HEK293 (cell line): ENCODE measurements around the gene TMEM181.
A peak's percentile ranks its signal among the peaks of the same experiment; 100 is the strongest.

Experiments used
- CTCF ChIA-PET: fragments of 350-600 bp; formaldehyde crosslinking; extraction: SDS; loops from one replicate; lab custom pipeline; 2021; ENCODE audit warnings: antibody characterized with exemption; lab: Yijun Ruan, JAX
- POLR2A ChIA-PET: fragments of 300-600 bp; formaldehyde crosslinking; extraction: SDS; loops from one replicate; lab custom pipeline; 2020; ENCODE audit warnings: antibody characterized with exemption, inconsistent platforms; lab: Yijun Ruan, JAX
- H3K27ac ChIP-seq: fragments of 200-500 bp; sonication (Bioruptor generic); 2 replicates; pipeline ENCODE4 v1.5.1; 2014; ENCODE audit warnings: low read depth, low read length, control low read depth, inconsistent platforms; ENCODE audit errors: extremely low read depth
- H3K36me3 ChIP-seq, 2 experiments: fragments of 200-500 bp in 1 of 2; sonication (Bioruptor generic) in 1 of 2; 1 replicate in 1 of 2; 2 replicates in 1 of 2; pipeline ENCODE4 v1.5.1; 2014 to 2017; ENCODE audit warnings: inconsistent platforms in 2 of 2, low read length in 2 of 2; ENCODE audit not compliant: control insufficient read depth in 2 of 2, insufficient read depth in 1 of 2
- H3K4me1 ChIP-seq: fragments of 200-500 bp; sonication (Bioruptor generic); 2 replicates; pipeline ENCODE4 v1.5.1; 2014; ENCODE audit warnings: mild to moderate bottlenecking, low read length, inconsistent platforms; ENCODE audit not compliant: control insufficient read depth, insufficient read depth
- H3K4me3 ChIP-seq: 2 replicates; pipeline ENCODE4 v1.5.1; 2011; ENCODE audit warnings: low read depth, mild to moderate bottlenecking, control low read depth, low read length, moderate library complexity
- H3K9me3 ChIP-seq: fragments of 200-500 bp; sonication (Bioruptor generic); 2 replicates; pipeline ENCODE4 v1.5.1; 2014; ENCODE audit warnings: low read depth, low read length, inconsistent platforms; ENCODE audit not compliant: control insufficient read depth, insufficient read depth
- GLI2 ChIP-seq: fragments of 450-650 bp; formaldehyde crosslinking; IDR thresholded peaks from 2 replicates; pipeline ENCODE4; 2017; ENCODE audit warnings: missing biosample characterization, missing genetic modification characterization, low read depth, borderline replicate concordance
- GLIS1 ChIP-seq: fragments of 450-650 bp; formaldehyde crosslinking; IDR thresholded peaks from 2 replicates; pipeline ENCODE4 v1.5.1; 2016; ENCODE audit warnings: missing biosample characterization, missing genetic modification characterization
- PRDM1 ChIP-seq: fragments of 450-650 bp; formaldehyde crosslinking; IDR thresholded peaks from 2 replicates; pipeline ENCODE4; 2016; ENCODE audit warnings: missing biosample characterization, missing genetic modification characterization
- RBAK ChIP-seq: fragments of 450-650 bp; formaldehyde crosslinking; IDR thresholded peaks from 2 replicates; pipeline ENCODE4 v1.5.1; 2016; ENCODE audit warnings: missing biosample characterization, missing genetic modification characterization
- REPIN1 ChIP-seq: fragments of 450-650 bp; formaldehyde crosslinking; IDR thresholded peaks from 2 replicates; pipeline ENCODE4 v1.5.1; 2017; ENCODE audit warnings: missing biosample characterization, missing genetic modification characterization, low read depth
- WT1 ChIP-seq: fragments of 450-650 bp; formaldehyde crosslinking; IDR thresholded peaks from 2 replicates; pipeline ENCODE4 v1.5.1; 2016; ENCODE audit warnings: missing biosample characterization, missing genetic modification characterization
- ZFP37 ChIP-seq: fragments of 450-650 bp; formaldehyde crosslinking; IDR thresholded peaks from 2 replicates; pipeline ENCODE4 v1.5.1; 2016; ENCODE audit warnings: missing biosample characterization, missing genetic modification characterization
- ZNF211 ChIP-seq: fragments of 450-650 bp; formaldehyde crosslinking; IDR thresholded peaks from 2 replicates; pipeline ENCODE4 v1.5.1; 2016; ENCODE audit warnings: low read depth, missing biosample characterization, missing genetic modification characterization
- ZNF350 ChIP-seq: fragments of 450-650 bp; formaldehyde crosslinking; IDR thresholded peaks from 2 replicates; pipeline ENCODE4 v1.5.0; 2017; ENCODE audit warnings: missing biosample characterization, mild to moderate bottlenecking, missing genetic modification characterization
- ZNF433 ChIP-seq: fragments of 450-650 bp; formaldehyde crosslinking; IDR thresholded peaks from 2 replicates; pipeline ENCODE4 v1.5.1; 2016; ENCODE audit warnings: missing biosample characterization, missing genetic modification characterization, low read depth
- ZNF830 ChIP-seq: fragments of 450-650 bp; IDR thresholded peaks from 2 replicates; pipeline ENCODE4 v1.5.0; 2018; ENCODE audit warnings: missing biosample characterization, missing genetic modification characterization, low read depth, mild to moderate bottlenecking, moderate library complexity
- ZNF837 ChIP-seq: fragments of 450-650 bp; formaldehyde crosslinking; IDR thresholded peaks from 2 replicates; pipeline ENCODE4 v1.5.1; 2016; ENCODE audit warnings: missing biosample characterization, missing genetic modification characterization
- ZSCAN23 ChIP-seq: fragments of 450-650 bp; formaldehyde crosslinking; IDR thresholded peaks from 2 replicates; pipeline ENCODE4 v1.5.1; 2016; ENCODE audit warnings: missing biosample characterization, missing genetic modification characterization
- ZSCAN30 ChIP-seq: fragments of 450-650 bp; IDR thresholded peaks from 2 replicates; pipeline ENCODE4 v1.5.1; 2018; ENCODE audit warnings: missing biosample characterization, mild to moderate bottlenecking, missing genetic modification characterization, moderate library complexity
- TF ChIP-seq, protein P1 (sequence below): fragments of 450-650 bp; formaldehyde crosslinking; IDR thresholded peaks from 2 replicates; pipeline ENCODE4 v1.5.1; 2016; ENCODE audit warnings: missing biosample characterization, missing genetic modification characterization
- TF ChIP-seq, protein P2 (sequence below): sonication (generic); formaldehyde crosslinking; IDR thresholded peaks from 2 replicates; pipeline ENCODE4 v1.8.1; 2022; ENCODE audit warnings: mild to moderate bottlenecking, moderate library complexity, missing genetic modification reagents
- TF ChIP-seq, protein P3 (sequence below): fragments of 450-650 bp; formaldehyde crosslinking; IDR thresholded peaks from 2 replicates; pipeline ENCODE4 v1.5.1; 2016; ENCODE audit warnings: missing biosample characterization, missing genetic modification characterization
- TF ChIP-seq, protein P4 (sequence below): fragments of 450-650 bp; formaldehyde crosslinking; IDR thresholded peaks from 2 replicates; pipeline ENCODE4; 2016; ENCODE audit warnings: missing biosample characterization, missing genetic modification characterization
- TF ChIP-seq, protein P5 (sequence below): fragments of 450-650 bp; formaldehyde crosslinking; IDR thresholded peaks from 2 replicates; pipeline ENCODE4 v1.5.1; 2016; ENCODE audit warnings: missing biosample characterization, missing genetic modification characterization
- TF ChIP-seq, protein P6 (sequence below): fragments of 450-650 bp; IDR thresholded peaks from 2 replicates; pipeline ENCODE4 v1.5.1; 2018; ENCODE audit warnings: missing biosample characterization, missing genetic modification characterization

Gene TMEM181

DNA sequence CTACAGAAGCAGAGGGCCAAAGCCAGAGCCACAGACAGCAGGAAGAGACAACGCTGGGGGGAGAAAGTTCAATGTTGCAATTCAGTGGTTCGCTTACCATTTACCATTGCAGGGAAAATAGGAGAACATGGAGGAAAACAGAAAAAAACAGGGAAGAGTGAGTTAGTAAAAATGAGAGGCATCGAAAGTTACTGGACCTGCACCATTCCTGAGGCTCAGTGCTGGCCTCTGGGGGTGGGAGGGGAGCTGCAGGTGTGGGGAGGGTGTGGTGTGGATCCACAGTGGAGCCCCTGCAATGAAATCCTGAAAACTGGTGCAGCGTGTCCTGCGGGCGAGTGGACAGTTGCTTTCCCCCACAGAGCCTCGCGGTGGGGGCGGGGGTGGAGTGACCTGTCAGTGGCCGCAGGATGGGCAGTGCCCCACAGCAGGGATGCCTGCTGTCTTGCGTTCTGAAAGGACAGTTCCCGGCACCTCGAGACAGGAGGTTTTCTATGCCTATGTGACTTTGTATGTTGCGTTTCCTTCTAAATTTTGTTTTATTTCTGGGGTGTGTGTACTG, 5.7 kb downstream of the TMEM181 start:
- Histone ChIP-seq H3K4me3 (no peak overlapping the region), H3K9me3 (no peaks in the 10 kb centered on the region), H3K4me1 (peaks cover 7% of the 10 kb centered on the region)
- CTCF ChIA-PET: interaction anchor here (0.6 to 0.7 kb wide), 3 partner anchors 11 to 1616 kb away, joined by 3 to 6 read pairs (median 4); no protein-coding TSS in a partner anchor
- TF ChIP-seq, protein P1, sequence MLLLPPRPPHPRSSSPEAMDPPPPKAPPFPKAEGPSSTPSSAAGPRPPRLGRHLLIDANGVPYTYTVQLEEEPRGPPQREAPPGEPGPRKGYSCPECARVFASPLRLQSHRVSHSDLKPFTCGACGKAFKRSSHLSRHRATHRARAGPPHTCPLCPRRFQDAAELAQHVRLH: no peak
- TF ChIP-seq, protein P2, sequence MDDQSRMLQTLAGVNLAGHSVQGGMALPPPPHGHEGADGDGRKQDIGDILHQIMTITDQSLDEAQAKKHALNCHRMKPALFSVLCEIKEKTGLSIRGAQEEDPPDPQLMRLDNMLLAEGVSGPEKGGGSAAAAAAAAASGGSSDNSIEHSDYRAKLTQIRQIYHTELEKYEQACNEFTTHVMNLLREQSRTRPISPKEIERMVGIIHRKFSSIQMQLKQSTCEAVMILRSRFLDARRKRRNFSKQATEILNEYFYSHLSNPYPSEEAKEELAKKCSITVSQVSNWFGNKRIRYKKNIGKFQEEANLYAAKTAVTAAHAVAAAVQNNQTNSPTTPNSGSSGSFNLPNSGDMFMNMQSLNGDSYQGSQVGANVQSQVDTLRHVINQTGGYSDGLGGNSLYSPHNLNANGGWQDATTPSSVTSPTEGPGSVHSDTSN (CRISPR knock-in tag): no peak
- TF ChIP-seq PRDM1 (peak; percentile 72), RBAK (tag by site-specific recombination) (no peak), ZNF830 (tag by site-specific recombination) (no peak)
- TF ChIP-seq, all 188 proteins: peak for 1
- Histone ChIP-seq H3K36me3 (peaks cover 0 to 6% of the 10 kb centered on the region in 2 experiments; a peak in 1 of 3 replicates), H3K27ac (no peak overlapping the region)
- POLR2A ChIA-PET: no interaction called here

DNA sequence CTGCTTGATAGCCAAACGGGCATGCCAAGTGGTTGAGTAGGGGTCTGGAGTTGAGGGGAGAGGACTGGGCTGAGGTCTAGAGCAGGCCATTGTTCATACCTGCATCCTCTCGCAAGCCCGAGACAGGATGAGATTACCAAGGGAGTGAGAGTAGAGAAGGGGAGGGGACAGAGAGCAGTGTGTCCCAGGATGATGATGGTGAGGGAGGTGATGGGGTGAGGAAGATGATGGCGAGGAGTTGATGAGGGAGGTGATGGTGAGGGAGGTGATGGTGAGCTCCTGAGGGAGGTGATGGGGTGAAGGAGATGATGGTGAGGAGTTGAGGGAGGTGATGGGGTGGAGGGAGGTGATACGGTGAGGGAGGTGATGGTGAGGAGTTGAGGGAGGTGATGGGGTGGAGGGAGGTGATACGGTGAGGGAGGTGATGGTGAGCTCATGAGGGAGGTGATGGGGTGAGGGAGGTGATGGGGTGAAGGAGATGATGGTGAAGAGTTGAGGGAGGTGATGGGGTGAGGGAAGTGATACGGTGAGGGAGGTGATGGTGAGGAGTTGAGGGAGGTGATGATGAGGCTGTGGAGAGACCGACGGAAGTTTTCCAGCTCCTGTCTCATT, 6.4 kb downstream of the TMEM181 start:
- Histone ChIP-seq H3K36me3 (peaks cover 0 to 7% of the 10 kb centered on the region in 2 experiments; a peak in 1 of 3 replicates), H3K4me1 (peaks cover 7% of the 10 kb centered on the region), H3K9me3 (no peaks in the 10 kb centered on the region), H3K4me3 (no peak overlapping the region), H3K27ac (no peak overlapping the region)
- TF ChIP-seq GLIS1: no peak
- peak; percentile 46; the same call in 1 of the 2 replicates for TF ChIP-seq WT1
- TF ChIP-seq ZNF350: no peak
- TF ChIP-seq, protein P3, sequence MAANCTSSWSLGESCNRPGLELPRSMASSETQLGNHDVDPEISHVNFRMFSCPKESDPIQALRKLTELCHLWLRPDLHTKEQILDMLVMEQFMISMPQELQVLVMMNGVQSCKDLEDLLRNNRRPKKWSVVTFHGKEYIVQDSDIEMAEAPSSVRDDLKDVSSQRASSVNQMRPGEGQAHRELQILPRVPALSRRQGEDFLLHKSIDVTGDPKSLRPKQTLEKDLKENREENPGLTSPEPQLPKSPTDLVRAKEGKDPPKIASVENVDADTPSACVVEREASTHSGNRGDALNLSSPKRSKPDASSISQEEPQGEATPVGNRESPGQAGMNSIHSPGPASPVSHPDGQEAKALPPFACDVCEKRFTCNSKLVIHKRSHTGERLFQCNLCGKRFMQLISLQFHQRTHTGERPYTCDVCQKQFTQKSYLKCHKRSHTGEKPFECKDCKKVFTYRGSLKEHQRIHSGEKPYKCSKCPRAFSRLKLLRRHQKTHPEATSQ (tag by site-specific recombination): peak; percentile 59; the same call in 1 of the 2 replicates
- TF ChIP-seq REPIN1: no peak
- TF ChIP-seq, protein P4, sequence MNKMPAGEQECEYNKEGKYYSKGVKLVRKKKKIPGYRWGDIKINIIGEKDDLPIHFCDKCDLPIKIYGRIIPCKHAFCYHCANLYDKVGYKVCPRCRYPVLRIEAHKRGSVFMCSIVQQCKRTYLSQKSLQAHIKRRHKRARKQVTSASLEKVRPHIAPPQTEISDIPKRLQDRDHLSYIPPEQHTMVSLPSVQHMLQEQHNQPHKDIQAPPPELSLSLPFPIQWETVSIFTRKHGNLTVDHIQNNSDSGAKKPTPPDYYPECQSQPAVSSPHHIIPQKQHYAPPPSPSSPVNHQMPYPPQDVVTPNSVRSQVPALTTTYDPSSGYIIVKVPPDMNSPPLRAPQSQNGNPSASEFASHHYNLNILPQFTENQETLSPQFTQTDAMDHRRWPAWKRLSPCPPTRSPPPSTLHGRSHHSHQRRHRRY: no peak
- TF ChIP-seq, protein P5, sequence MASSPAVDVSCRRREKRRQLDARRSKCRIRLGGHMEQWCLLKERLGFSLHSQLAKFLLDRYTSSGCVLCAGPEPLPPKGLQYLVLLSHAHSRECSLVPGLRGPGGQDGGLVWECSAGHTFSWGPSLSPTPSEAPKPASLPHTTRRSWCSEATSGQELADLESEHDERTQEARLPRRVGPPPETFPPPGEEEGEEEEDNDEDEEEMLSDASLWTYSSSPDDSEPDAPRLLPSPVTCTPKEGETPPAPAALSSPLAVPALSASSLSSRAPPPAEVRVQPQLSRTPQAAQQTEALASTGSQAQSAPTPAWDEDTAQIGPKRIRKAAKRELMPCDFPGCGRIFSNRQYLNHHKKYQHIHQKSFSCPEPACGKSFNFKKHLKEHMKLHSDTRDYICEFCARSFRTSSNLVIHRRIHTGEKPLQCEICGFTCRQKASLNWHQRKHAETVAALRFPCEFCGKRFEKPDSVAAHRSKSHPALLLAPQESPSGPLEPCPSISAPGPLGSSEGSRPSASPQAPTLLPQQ (tag by site-specific recombination): no peak
- no peak for TF ChIP-seq ZFP37 (tag by site-specific recombination)
- no peak for TF ChIP-seq ZNF837 (tag by site-specific recombination)
- TF ChIP-seq ZNF211 (tag by site-specific recombination): no peak
- TF ChIP-seq ZSCAN23 (tag by site-specific recombination): peak; percentile 46; the same call in 1 of the 2 replicates
- TF ChIP-seq ZNF433 (tag by site-specific recombination): no peak
- TF ChIP-seq, protein P6, sequence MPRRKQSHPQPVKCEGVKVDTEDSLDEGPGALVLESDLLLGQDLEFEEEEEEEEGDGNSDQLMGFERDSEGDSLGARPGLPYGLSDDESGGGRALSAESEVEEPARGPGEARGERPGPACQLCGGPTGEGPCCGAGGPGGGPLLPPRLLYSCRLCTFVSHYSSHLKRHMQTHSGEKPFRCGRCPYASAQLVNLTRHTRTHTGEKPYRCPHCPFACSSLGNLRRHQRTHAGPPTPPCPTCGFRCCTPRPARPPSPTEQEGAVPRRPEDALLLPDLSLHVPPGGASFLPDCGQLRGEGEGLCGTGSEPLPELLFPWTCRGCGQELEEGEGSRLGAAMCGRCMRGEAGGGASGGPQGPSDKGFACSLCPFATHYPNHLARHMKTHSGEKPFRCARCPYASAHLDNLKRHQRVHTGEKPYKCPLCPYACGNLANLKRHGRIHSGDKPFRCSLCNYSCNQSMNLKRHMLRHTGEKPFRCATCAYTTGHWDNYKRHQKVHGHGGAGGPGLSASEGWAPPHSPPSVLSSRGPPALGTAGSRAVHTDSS (tag by site-specific recombination): peak; percentile 74
- TF ChIP-seq ZSCAN30: no peak
- TF ChIP-seq GLI2 (tag by site-specific recombination): no peak
- ChIA-PET POLR2A (no interaction called here), CTCF (interaction anchor here (0.6 kb wide), 1 partner anchor 568 kb away, joined by 6 read pairs; no protein-coding TSS in a partner anchor)
